Skeletal muscle tissue (tissue), 4 donors: ENCODE results near the gene KAT7. TPM values are rescaled to one million over a fixed set of nuclear protein-coding genes. Genes with fewer than 3 reads are reported as not detected.

Experiments used
- H3K27ac ChIP-seq: one replicate; pipeline ENCODE4 v1.7.0; 2013; ENCODE audit warnings: mild to moderate bottlenecking, low read depth, low read length, inconsistent platforms
- H3K27me3 ChIP-seq, 3 donors: one replicate each; pipeline ENCODE4 v1.7.0; 2013; ENCODE audit warnings: low read length in 3 of 3; ENCODE audit not compliant: control insufficient read depth in 3 of 3, insufficient read depth in 3 of 3
- H3K36me3 ChIP-seq, 3 donors: one replicate each; pipeline ENCODE4 v1.7.0; 2013; ENCODE audit warnings: low read length in 3 of 3; ENCODE audit not compliant: control insufficient read depth in 3 of 3, insufficient read depth in 3 of 3
- H3K4me1 ChIP-seq, 3 donors: one replicate each; pipeline ENCODE4 v1.7.0; 2013; ENCODE audit warnings: low read length in 3 of 3, mild to moderate bottlenecking in 3 of 3; ENCODE audit not compliant: control insufficient read depth in 3 of 3, insufficient read depth in 3 of 3
- H3K4me3 ChIP-seq, 3 donors: one replicate each; pipeline ENCODE4 v1.7.0; 2013; ENCODE audit warnings: low read length in 3 of 3
- H3K9ac ChIP-seq, 3 donors: one replicate each; pipeline ENCODE4 v1.7.0; 2013; ENCODE audit warnings: low read length in 3 of 3, mild to moderate bottlenecking in 3 of 3, moderate library complexity in 2 of 3, low read depth in 1 of 3
- H3K9me3 ChIP-seq, 3 donors: one replicate each; pipeline ENCODE4 v1.7.0; 2013; ENCODE audit warnings: low read length in 3 of 3; ENCODE audit not compliant: control insufficient read depth in 3 of 3
- total RNA-seq: library from RNA; depleted of rRNA; stranded (reverse); fragments of >200 nt; gene quantifications from one replicate; pipeline ENCODE4 v1.2.3, GENCODE V29; 2014
- donor health status: Osteomylitis.

Gene KAT7
- 23.5 TPM for total RNA-seq

GRCh38 chr17:49788478-49789242 is at the start of gene KAT7:
KAT7 (plus strand) TSS chr17:49788681; CDS start chr17:49788835, 154 bp downstream.
- Histone ChIP-seq H3K4me1 (peaks cover 26 to 38% (median 33%) of the 10 kb centered on the region in 3 donors), H3K4me3 (peak within 1 kb of the TSS; percentile 92 to 100 (median 98)), H3K27me3 (no peaks in the 10 kb centered on the region), H3K9ac (peak within 1 kb of the TSS; percentile 99 to 100 (median 100)), H3K9me3 (no peaks in the 10 kb centered on the region), H3K27ac (peak within 1 kb of the TSS; percentile 99), H3K36me3 (peaks cover 2 to 16% (median 10%) of the 10 kb centered on the region in 3 donors)

DNA sequence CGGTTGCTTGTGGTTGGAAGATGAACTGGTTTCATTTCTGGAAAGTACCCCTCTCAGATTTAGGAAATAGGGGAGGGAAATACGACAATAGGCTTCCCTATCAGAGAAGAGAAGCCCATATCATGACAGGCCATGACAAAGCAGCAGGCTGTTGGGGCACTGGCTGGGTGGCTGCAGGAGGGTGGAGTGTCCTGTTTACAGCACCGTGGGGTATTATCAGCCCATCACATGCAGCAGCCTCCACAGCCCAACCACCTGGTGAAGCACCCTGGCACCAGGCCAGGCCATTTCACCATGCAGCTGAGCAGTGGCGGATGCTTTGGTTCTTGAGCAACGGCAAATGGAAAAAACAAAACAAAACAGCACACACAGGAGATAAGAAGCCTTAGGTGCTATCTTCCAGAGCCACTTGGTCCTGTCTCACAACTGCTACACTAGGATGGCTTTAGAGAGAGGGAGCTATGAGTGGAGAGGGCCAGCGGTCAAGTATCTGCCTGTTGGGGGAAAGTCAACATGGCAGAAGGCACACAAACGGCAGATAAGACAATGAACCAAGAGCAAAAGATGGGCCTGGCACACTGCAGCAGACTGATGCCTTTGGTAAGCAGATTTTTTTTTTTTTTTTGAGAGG is 48.7 kb upstream of the KAT7 start:
- Histone ChIP-seq H3K36me3 (no peaks in the 10 kb centered on the region), H3K27ac (peak overlapping the region; percentile 57), H3K9me3 (no peaks in the 10 kb centered on the region), H3K4me3 (no peak overlapping the region), H3K27me3 (no peaks in the 10 kb centered on the region), H3K4me1 (peaks cover 42 to 44% (median 43%) of the 10 kb centered on the region in 3 donors), H3K9ac (peak overlapping the region in 1 of 3 donors; percentile 40)

DNA sequence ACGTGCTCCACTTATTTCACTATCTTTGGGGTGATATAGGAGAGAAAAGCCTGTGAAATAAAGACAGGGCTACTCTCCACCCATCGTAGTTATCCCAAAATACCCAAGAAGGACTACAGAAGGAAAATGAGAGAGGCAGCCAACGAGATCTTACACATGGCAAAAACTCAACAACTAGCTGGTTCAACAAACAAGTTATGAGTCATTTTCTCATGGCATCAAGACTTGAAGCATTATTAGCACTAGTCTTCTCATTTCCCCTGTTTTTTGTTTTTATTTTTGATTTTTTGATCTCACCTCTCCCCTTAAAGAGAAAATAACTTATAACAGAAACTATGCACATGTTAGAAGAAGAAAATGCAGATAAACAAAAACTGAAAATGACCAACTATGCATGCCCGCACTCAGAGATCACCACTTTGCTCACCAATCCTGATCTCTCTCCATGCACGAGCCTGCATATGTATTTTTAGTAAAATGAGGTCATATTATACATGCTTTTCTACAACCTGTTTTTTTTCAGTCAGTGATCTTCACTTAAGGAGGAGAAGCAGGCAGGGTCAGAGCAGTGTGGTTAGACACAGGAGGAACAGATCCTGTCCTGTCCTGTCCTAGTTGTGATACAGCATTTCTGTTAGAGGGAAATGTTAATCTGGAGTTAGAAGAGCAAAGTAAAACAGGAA is 47.3 kb upstream of the KAT7 start:
- H3K36me3 ChIP-seq = no peaks in the 10 kb centered on the region
- H3K9ac ChIP-seq = no peak overlapping the region
- no peaks in the 10 kb centered on the region for H3K9me3 ChIP-seq
- H3K27ac ChIP-seq = peak overlapping the region; percentile 54
- H3K27me3 ChIP-seq = no peaks in the 10 kb centered on the region
- H3K4me1 ChIP-seq = peaks cover 42 to 44% (median 43%) of the 10 kb centered on the region in 3 donors
- H3K4me3 ChIP-seq = no peak overlapping the region

DNA sequence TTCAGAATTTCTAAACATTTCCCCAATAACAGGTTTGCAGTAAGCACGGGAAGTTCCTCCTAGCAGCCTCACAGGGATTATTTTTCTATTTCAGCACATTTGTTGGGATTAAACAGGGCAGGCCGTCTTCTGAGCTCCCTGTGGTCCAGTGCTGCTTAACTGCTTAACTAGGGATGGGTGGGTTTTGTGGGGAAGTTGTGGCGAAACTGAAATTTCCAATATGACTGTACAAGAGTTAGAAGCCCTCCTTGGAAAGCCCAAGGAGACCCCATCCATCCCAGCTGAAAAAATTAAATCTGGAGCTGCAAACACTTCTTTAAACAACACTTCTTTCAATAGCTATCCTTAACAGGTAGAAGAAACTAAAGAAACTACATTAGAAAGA is 46.8 kb upstream of the KAT7 start:
- Histone ChIP-seq H3K9ac (no peak overlapping the region), H3K36me3 (no peaks in the 10 kb centered on the region), H3K4me1 (peaks cover 42 to 44% (median 43%) of the 10 kb centered on the region in 3 donors), H3K4me3 (no peak overlapping the region), H3K27me3 (no peaks in the 10 kb centered on the region), H3K27ac (peak overlapping the region; percentile 43), H3K9me3 (no peaks in the 10 kb centered on the region)

GRCh38 chr17:49742166-49742638 is 46.3 kb upstream of the KAT7 start:
- H3K4me1 ChIP-seq = peaks cover 42 to 44% (median 43%) of the 10 kb centered on the region in 3 donors
- no peak overlapping the region for H3K9ac ChIP-seq

DNA sequence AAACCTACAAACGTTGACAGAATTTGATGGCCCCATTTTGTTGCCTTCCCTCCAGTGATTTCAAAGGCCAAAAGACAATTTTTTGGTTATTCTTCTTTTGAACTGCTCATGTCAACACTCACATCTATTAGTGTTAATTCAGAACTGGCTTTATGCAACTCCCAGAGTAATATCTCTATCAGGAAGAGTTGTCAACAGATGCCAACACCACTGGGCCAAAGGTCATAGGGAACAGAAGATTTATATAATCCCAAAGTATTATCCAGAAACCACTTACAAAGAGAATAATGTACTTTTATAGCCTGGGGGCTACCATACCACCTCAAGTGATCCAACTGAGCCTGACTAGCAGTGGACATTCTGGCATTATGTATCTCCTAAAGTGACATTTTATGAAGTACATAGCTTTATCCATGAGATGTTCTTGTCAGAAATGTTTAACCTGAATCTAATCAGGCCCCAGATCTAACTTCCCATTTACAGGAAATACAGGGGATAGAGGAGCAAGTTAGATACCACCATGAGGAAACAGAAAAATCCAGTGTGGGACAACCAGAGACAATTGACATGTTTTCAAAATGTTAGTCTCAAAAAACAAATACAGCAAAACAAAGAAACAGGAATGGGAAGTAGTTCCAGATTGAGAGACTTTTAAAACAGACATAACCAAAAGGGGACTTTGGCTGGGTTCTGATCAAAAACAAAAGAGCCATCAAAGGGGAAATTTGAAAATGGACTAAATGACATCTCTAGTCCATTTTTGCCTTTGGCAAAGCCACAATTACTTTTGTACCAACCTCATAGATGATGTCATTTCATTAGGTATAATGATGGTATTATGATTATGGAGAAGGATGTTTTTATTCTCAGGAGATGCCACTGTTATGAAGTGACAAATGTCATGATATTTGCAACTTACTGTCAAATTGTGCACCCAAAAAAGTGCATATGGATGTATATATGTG is 43.0 kb upstream of the KAT7 start:
- Histone ChIP-seq H3K4me3 (no peak overlapping the region), H3K4me1 (peaks cover 19 to 22% (median 22%) of the 10 kb centered on the region in 3 donors), H3K27ac (no peak overlapping the region), H3K9ac (no peak overlapping the region), H3K36me3 (no peaks in the 10 kb centered on the region), H3K9me3 (no peaks in the 10 kb centered on the region), H3K27me3 (no peaks in the 10 kb centered on the region)

More at GRCh38 chr17:49742166-49742638, 46.3 kb upstream of the KAT7 start:
- H3K4me3 ChIP-seq = no peak overlapping the region
- peak overlapping the region; percentile 43 for H3K27ac ChIP-seq
- no peaks in the 10 kb centered on the region for H3K27me3 ChIP-seq
- no peaks in the 10 kb centered on the region for H3K36me3 ChIP-seq
- no peaks in the 10 kb centered on the region for H3K9me3 ChIP-seq

DNA sequence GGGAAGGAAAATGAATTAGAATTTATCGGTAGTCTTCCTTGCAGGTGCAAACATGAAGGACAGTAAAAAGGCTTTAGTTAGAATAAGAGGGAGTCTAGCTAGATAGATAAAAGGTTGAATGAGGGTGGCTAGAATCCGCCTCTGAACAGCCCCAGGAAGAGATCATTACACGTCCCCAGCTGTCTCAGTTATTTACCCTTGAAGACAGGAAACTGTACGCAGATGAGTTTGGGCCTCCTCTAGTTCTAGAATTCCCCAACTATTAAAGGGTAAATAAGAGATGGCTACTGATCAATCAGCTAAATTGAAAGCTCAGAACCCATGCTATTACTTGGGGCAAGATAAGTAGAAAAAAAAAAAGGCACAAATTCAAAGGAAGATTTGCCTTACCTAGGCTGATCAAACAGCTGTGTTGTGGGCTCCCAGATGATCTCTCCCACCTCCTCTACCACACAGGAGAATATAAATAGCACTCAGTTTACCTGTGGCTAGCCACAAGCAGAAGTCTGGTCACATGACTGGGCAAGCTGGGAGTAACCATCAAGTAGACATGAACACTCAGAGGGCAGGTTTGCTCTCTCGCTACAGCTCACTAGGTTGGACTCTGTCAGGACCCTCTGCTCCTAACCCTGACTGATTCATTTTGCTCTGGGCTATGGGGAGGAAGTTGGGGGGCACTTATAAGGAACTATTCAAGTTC is 41.5 kb upstream of the KAT7 start:
- Histone ChIP-seq H3K36me3 (no peaks in the 10 kb centered on the region), H3K9me3 (no peaks in the 10 kb centered on the region), H3K4me3 (no peak overlapping the region), H3K4me1 (peaks cover 5 to 11% (median 8%) of the 10 kb centered on the region in 3 donors), H3K27ac (no peak overlapping the region), H3K9ac (no peak overlapping the region), H3K27me3 (no peaks in the 10 kb centered on the region)

- no peaks in the 10 kb centered on the region for H3K36me3 ChIP-seq
- no peak overlapping the region for H3K9ac ChIP-seq
- H3K9me3 ChIP-seq = no peaks in the 10 kb centered on the region
- no peaks in the 10 kb centered on the region for H3K27me3 ChIP-seq
- H3K4me3 ChIP-seq = no peak overlapping the region
- H3K4me1 ChIP-seq = peaks cover 3 to 5% (median 4%) of the 10 kb centered on the region in 3 donors
- no peak overlapping the region for H3K27ac ChIP-seq
These were observed 40.8 kb upstream of the KAT7 start for GRCh38 chr17:49747632-49748031.

DNA sequence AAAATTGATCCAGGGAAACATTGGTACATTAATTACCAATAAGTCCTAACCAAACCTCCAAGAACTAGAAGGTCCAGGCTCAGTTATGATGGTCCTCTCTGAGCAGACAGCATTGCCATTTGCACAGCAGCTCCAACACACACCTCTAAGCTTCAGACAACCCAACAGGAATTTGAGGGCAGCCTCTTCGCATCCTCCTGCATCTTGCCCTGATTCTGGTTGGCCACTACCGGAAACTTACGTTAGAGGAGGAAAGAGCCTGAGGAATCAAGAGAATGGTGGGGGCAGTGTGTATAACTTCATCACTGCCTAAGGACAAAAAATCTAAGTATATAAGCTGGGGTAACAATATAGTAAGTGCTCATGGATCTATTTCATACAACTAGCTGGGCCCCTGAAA is 40.3 kb upstream of the KAT7 start:
- H3K4me3 ChIP-seq = no peak overlapping the region
- no peaks in the 10 kb centered on the region for H3K27me3 ChIP-seq
- no peak overlapping the region for H3K9ac ChIP-seq
- no peaks in the 10 kb centered on the region for H3K36me3 ChIP-seq
- H3K9me3 ChIP-seq = no peaks in the 10 kb centered on the region
- H3K4me1 ChIP-seq = no peaks in the 10 kb centered on the region
- H3K27ac ChIP-seq = no peak overlapping the region
